ENCODE data around the gene CLCN6.

DNA sequence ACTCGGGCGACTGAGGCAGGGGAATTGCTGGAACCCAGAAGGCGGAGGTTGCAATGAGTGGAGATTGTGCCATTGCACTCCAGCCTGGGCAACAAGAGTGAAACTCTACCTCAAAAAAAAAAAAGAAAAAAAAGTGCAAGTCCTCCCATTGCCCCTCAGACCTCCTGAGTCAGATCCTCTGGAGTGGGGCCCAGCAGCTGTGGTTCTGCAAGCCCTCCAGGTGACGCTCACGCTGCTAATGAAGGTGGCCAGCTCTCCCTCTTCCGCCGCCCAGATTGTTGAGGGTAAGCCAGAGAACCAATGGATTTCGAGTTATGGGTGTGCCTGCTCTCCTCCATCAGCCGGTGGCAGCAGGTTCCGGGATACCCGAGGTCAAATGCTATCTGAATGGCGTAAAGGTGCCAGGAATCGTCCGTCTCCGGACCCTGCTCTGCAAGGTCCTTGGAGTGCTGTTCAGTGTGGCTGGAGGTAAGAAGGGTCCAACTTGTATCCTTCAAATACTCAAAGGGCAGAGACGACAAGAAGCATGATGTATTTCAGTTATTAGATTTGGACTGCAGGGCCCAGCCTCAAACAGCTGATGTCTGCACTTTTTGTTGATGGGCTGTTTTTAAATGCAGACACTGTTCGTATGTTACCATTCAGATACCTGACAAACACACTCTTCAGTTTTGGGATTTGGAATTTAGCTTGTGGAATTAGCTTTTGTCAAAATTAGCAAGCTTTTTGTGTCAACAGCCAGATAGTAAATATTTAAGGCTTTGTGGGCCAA is 17.6 kb downstream of the CLCN6 start:
- TF ChIP-seq, protein P1, sequence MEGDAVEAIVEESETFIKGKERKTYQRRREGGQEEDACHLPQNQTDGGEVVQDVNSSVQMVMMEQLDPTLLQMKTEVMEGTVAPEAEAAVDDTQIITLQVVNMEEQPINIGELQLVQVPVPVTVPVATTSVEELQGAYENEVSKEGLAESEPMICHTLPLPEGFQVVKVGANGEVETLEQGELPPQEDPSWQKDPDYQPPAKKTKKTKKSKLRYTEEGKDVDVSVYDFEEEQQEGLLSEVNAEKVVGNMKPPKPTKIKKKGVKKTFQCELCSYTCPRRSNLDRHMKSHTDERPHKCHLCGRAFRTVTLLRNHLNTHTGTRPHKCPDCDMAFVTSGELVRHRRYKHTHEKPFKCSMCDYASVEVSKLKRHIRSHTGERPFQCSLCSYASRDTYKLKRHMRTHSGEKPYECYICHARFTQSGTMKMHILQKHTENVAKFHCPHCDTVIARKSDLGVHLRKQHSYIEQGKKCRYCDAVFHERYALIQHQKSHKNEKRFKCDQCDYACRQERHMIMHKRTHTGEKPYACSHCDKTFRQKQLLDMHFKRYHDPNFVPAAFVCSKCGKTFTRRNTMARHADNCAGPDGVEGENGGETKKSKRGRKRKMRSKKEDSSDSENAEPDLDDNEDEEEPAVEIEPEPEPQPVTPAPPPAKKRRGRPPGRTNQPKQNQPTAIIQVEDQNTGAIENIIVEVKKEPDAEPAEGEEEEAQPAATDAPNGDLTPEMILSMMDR (IDR thresholded peaks at IDR 0.05): no peak
- no peak for TF ChIP-seq POLR2A (IDR thresholded peaks at IDR 0.05)
